ENCODE data around the gene HECW1.

GRCh38 chr7:43318188-43318770, 205.8 kb downstream of the HECW1 start:
- no peak for TF ChIP-seq POLR2A (IDR thresholded peaks at IDR 0.05; ENCODE audit: low read depth, low read length)
- TF ChIP-seq POLR2AphosphoS5 (IDR thresholded peaks at IDR 0.05; ENCODE audit: low read depth, low read length) = no peak
- TF ChIP-seq TAF1 (IDR thresholded peaks at IDR 0.05; ENCODE audit: low read depth, low read length) = no peak
- no peak for TF ChIP-seq SPI1 (IDR thresholded peaks at IDR 0.05; ENCODE audit: low read depth, low read length)
- no peak for TF ChIP-seq PAX5 (IDR thresholded peaks at IDR 0.05; ENCODE audit: insufficient read depth, low read length, severe bottlenecking)

All from GM12891 (cell line).